T-cell (primary cell): ENCODE measurements around the gene UTS2B. TPM values are rescaled to one million over a fixed set of nuclear protein-coding genes. Genes with fewer than 3 reads are reported as not detected.
"Not testable (repeated sequence)": the region's sequence is repeated elsewhere in the genome, so short reads cannot be mapped to it uniquely, and the experiment has no call there.

ENCODE experiments used
- ATAC-seq, 4 experiments: fragments of 200-7000 bp in 3 of 4; fragments of 150-1000 bp in 1 of 4; cut with Tn5 transposase; replicated peaks in 1 of 4; 1 replicate in 3 of 4; 2 replicates in 1 of 4; pipeline ENCODE4 v1.10.0; 2021; ENCODE audit warnings: moderate library complexity in 3 of 4, mild to moderate bottlenecking in 2 of 4, moderate number of reproducible peaks in 1 of 4
- CTCF ChIA-PET, 2 donors: fragments of 300-600 bp; sonication (Branson Sonifier 250); formaldehyde crosslinking; loops; one replicate each; lab custom pipeline; 2022; ENCODE audit warnings: antibody characterized with exemption in 2 of 2; lab: Charles Lee
- POLR2A ChIA-PET, 2 donors: fragments of 300-600 bp; sonication (Branson Sonifier 250); formaldehyde crosslinking; loops; one replicate each; lab custom pipeline; 2022; ENCODE audit warnings: antibody characterized with exemption in 2 of 2; lab: Charles Lee
- DNase-seq, 35 experiments: peaks; one replicate each; pipeline versions ENCODE4 v3.0.0 to v3.0.0-alpha.2; 2013 to 2023
- H3K27ac ChIP-seq: one replicate; pipeline ENCODE4 v1.5.1; 2013; ENCODE audit warnings: low read length
- H3K27me3 ChIP-seq, 2 experiments: replicated peaks in 1 of 2; 1 replicate in 1 of 2; 2 replicates in 1 of 2; pipeline versions ENCODE4 v1.6.1 to v1.7.0; 2013; ENCODE audit warnings: low read length in 1 of 2, mixed read lengths in 1 of 2; ENCODE audit not compliant: control insufficient read depth in 2 of 2, insufficient read depth in 2 of 2; ENCODE audit errors: extremely low read depth in 1 of 2
- H3K36me3 ChIP-seq, 2 donors: 1 replicate in 1 of 2; 2 replicates in 1 of 2; pipeline versions ENCODE4 v1.6.1 to v1.7.0; 2013; ENCODE audit warnings: low read length in 1 of 2; ENCODE audit not compliant: control insufficient read depth in 2 of 2, insufficient read depth in 1 of 2; ENCODE audit errors: extremely low read depth in 1 of 2
- H3K4me1 ChIP-seq, 2 experiments: 1 replicate in 1 of 2; 2 replicates in 1 of 2; pipeline versions ENCODE4 v1.6.1 to v1.7.0; 2013; ENCODE audit warnings: low read length in 2 of 2, mixed read lengths in 1 of 2; ENCODE audit not compliant: insufficient read depth in 2 of 2, control insufficient read depth in 1 of 2; ENCODE audit errors: extremely low read depth in 1 of 2
- H3K4me3 ChIP-seq, 2 donors: 1 replicate in 1 of 2; 2 replicates in 1 of 2; pipeline versions ENCODE4 v1.5.1 to v1.7.0; 2013; ENCODE audit warnings: mild to moderate bottlenecking in 2 of 2, low read length in 1 of 2, moderate library complexity in 1 of 2; ENCODE audit not compliant: control insufficient read depth in 1 of 2; ENCODE audit errors: extremely low read depth in 1 of 2
- H3K9me3 ChIP-seq: 2 replicates; pipeline ENCODE4 v1.7.0; 2013
- H3K27ac Mint-ChIP-seq, 2 donors: one replicate each; pipeline ENCODE4 v1.8.0; 2020 to 2021; ENCODE audit warnings: mild to moderate bottlenecking in 2 of 2, mixed read lengths in 2 of 2
- H3K27me3 Mint-ChIP-seq, 2 donors: one replicate each; pipeline ENCODE4 v1.8.0; 2021 to 2022; ENCODE audit warnings: mixed read lengths in 2 of 2
- H3K36me3 Mint-ChIP-seq: one replicate; pipeline ENCODE4 v1.8.0; 2021; ENCODE audit warnings: mixed read lengths
- H3K4me1 Mint-ChIP-seq, 3 donors: one replicate each; pipeline ENCODE4 v1.8.0; 2020 to 2022; ENCODE audit warnings: mixed read lengths in 3 of 3, mild to moderate bottlenecking in 1 of 3
- H3K4me3 Mint-ChIP-seq, 3 donors: one replicate each; pipeline ENCODE4 v1.8.0; 2020 to 2022; ENCODE audit warnings: mild to moderate bottlenecking in 3 of 3, mixed read lengths in 3 of 3, moderate library complexity in 3 of 3
- H3K9me3 Mint-ChIP-seq, 3 donors: one replicate each; pipeline ENCODE4 v1.8.0; 2020 to 2022; ENCODE audit warnings: mixed read lengths in 3 of 3
- WGBS: methylation state at CpG from one replicate; pipeline ENCODE4 v1.1.5; 2013; ENCODE audit warnings: missing lambda C conversion rate; ENCODE audit not compliant: insufficient coverage; 5-methylcytosine and 5-hydroxymethylcytosine counted together
- total RNA-seq, 35 experiments: library from RNA in 6 of 35; stranded (reverse) in 6 of 35; fragments of 120-200 nt in 1 of 35; gene quantifications; one replicate each; pipeline versions ENCODE4 v1.2.1 to v1.2.4 and lab custom pipeline; 2013 to 2026

The UTS2B gene
- total RNA-seq, 5 donors from 2014 or later (not counting 1 experiment from before 2014, with no cell fraction given): 0.32 to 0.36 TPM; not detected in 3

DNA sequence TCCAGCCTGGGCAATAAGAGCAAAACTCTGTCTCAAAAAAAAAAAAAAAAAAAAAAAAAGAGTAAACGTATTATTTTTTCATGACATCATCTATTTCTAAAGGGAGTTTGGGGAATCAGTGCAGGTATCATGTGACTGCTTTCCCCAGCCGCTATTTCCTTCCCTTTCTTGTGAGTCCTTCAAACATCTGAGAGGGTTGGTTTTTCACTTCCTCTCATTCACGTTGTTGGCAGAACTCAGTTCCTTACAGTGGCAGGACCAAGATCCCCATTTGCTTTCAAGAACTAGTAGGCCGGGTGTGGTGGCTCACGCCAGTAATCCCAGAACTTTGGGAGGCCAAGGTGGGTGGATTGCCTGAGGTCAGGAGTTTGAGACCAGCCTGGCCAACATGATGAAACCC is 84.3 kb downstream of the UTS2B start:
- H3K9me3 ChIP-seq, H3K4me1 ChIP-seq, POLR2A ChIA-PET, H3K36me3 ChIP-seq, H3K27me3 ChIP-seq, H3K36me3 Mint-ChIP-seq, CTCF ChIA-PET, H3K27me3 Mint-ChIP-seq, H3K9me3 Mint-ChIP-seq, H3K27ac Mint-ChIP-seq, H3K27ac ChIP-seq, H3K4me3 Mint-ChIP-seq, H3K4me3 ChIP-seq, H3K4me1 Mint-ChIP-seq: not testable (repeated sequence)
- WGBS: no CpG with 5 or more reads among the region's 5 CpGs
- peak in 8 of 35 experiments; percentile 0 to 34 (median 4) for DNase-seq
- ATAC-seq: peak in 1 of 4 experiments; percentile 77

DNA sequence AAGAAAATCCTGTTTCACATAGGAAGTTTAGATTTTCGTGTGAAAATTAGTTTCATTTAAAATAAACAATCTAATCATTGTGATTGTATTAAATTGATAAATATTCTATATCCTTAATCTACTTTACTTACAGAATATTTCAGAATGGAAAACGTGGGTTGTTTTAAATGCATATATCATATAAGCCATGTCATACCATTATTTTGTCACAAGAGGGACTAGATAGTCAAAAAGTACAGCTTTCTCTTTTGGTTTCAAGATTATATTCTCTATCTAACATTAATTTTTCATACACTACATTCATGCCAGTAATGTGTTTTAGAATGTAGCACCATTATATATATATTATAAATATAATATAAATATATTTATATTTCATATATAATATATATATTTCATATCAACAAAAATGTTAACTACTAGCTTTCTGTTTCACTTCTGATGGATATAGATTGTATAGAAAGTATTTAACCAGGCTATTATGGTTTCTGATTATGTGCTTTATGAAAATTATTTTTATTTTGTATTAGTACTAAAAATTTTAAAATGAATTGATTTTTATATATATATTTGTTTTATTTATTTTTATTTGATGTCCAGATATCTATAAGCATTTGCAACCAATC is 86.0 kb downstream of the UTS2B start:
- Histone ChIP-seq H3K27me3 (no peaks in the 10 kb centered on the region), H3K36me3 (no peaks in the 10 kb centered on the region), H3K27ac (no peak overlapping the region), H3K9me3 (no peaks in the 10 kb centered on the region), H3K4me1 (no peaks in the 10 kb centered on the region), H3K4me3 (no peak overlapping the region)
- no CpG with 5 or more reads among the region's 2 CpGs for WGBS
- H3K9me3 Mint-ChIP-seq: no peaks in the 10 kb centered on the region
- ATAC-seq (no peak), DNase-seq (peak in 1 of 35 experiments; percentile 8)
- H3K4me1 Mint-ChIP-seq: peaks cover 0 to 4% (median 2%) of the 10 kb centered on the region in 3 donors
- no peaks in the 10 kb centered on the region for H3K27me3 Mint-ChIP-seq
- H3K27ac Mint-ChIP-seq: no peak overlapping the region
- no peak overlapping the region for H3K4me3 Mint-ChIP-seq
- POLR2A ChIA-PET: no interaction called here
- CTCF ChIA-PET: interaction anchor here in 1 of 2 donors (0.5 to 0.6 kb wide), 2 partner anchors 135 to 626 kb away, joined by 3 read pairs; no protein-coding TSS in a partner anchor
- no peaks in the 10 kb centered on the region for H3K36me3 Mint-ChIP-seq

DNA sequence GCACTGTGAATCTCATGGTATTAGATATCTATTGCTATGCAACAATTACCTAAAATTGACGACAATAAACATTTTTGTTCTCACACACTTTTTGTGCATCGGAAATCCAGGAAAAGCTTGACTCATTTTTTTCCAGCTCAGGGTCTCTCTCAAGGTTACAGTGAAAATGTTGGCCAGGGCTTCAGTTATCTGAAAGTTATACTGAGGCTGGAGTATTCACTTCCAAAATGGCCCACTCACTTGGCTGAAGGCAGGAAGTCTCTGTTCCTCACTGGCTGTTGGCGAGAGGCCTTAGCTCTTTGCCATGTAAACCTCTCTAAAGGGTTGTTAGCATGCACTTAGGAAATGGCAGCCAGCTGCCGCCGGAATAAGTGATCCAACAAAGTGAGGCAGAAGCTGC is 89.8 kb downstream of the UTS2B start:
- ChIA-PET CTCF (no interaction called here), POLR2A (interaction anchor here in 1 of 2 donors (0.6 kb wide), 1 partner anchor 8 kb away, joined by 4 read pairs; no protein-coding TSS in a partner anchor)
- ATAC-seq: no peak
- H3K36me3 ChIP-seq: no peaks in the 10 kb centered on the region
- Mint-ChIP-seq H3K4me1 (peaks cover 0 to 4% (median 2%) of the 10 kb centered on the region in 3 donors), H3K27ac (no peak overlapping the region), H3K36me3 (no peaks in the 10 kb centered on the region), H3K27me3 (no peaks in the 10 kb centered on the region), H3K9me3 (peaks cover 0 to 3% (median 0%) of the 10 kb centered on the region in 3 donors), H3K4me3 (no peak overlapping the region)
- no peaks in the 10 kb centered on the region for H3K9me3 ChIP-seq
- no peak overlapping the region for H3K27ac ChIP-seq
- H3K4me1 ChIP-seq: no peaks in the 10 kb centered on the region
- DNase-seq: no peak
- WGBS: 60% methylated on average over 1 of the region's 5 CpGs
- no peaks in the 10 kb centered on the region for H3K27me3 ChIP-seq
- H3K4me3 ChIP-seq: no peak overlapping the region

DNA sequence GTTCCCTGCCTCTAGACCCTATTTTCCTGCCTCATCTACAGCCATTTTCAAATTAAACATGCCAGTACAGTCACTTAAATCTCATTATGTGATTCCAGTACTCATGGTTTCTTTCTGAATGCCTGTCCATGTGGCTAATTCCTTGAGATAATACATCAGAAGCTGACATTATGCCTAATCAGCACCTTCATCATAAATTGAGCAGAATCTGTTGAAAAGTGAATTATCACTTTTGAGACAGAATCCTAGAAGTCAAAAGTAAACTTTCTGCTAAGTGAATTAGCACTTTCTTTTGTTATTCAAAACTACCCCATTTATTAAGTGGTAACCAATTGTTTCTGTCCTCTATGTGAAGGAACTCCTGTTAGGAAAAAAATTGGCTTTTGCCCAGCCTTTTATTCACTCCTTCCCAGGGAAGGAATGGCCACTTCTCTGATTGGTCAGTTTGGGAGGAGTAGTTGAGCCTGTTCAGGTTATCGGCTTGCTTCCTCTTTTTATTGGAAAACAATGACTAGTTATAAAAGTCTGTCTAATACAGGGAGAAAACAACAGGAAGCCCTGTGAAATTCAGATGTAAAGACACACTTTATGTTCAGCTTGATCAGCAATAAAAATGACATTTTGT is 90.8 kb downstream of the UTS2B start:
- no peaks in the 10 kb centered on the region for H3K9me3 ChIP-seq
- CTCF ChIA-PET: no interaction called here
- ATAC-seq: no peak
- H3K27me3 ChIP-seq: no peaks in the 10 kb centered on the region
- Mint-ChIP-seq H3K4me1 (no peaks in the 10 kb centered on the region), H3K27ac (no peak overlapping the region), H3K27me3 (no peaks in the 10 kb centered on the region), H3K36me3 (no peaks in the 10 kb centered on the region), H3K4me3 (no peak overlapping the region), H3K9me3 (peaks cover 0 to 4% (median 0%) of the 10 kb centered on the region in 3 donors)
- H3K27ac ChIP-seq: no peak overlapping the region
- WGBS: no CpG with 5 or more reads among the region's 1 CpG
- no peak overlapping the region for H3K4me3 ChIP-seq
- DNase-seq: no peak
- H3K4me1 ChIP-seq: no peaks in the 10 kb centered on the region
- H3K36me3 ChIP-seq: no peaks in the 10 kb centered on the region
- POLR2A ChIA-PET: no interaction called here

DNA sequence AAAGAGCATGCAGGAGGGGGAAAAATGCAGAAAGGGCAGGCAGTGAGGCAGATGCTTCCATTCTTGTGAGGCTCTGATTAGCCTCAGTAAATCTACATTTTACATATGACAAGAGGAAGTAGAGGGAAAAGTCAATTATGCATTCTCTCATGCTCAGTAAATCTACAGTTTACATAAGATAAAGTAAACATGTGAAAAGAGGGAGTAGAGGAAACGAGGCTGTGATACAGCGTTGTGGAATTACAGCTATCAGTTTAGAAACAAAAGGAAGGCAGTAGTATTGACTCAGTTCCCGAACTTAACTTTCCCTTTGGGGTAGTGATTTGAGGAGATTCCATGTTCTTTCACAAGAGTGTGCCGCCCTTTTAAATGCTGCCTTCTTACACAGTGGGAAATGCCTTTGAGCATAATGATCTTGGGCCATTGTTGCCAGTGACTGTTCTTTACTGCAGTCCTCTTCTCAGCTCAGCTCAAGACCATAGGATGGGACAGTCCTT is 92.0 kb downstream of the UTS2B start:
- CTCF ChIA-PET: no interaction called here
- no peaks in the 10 kb centered on the region for H3K27me3 Mint-ChIP-seq
- Histone ChIP-seq H3K27ac (no peak overlapping the region), H3K36me3 (no peaks in the 10 kb centered on the region), H3K9me3 (no peaks in the 10 kb centered on the region), H3K4me3 (no peak overlapping the region), H3K4me1 (no peaks in the 10 kb centered on the region), H3K27me3 (no peaks in the 10 kb centered on the region)
- DNase-seq (no peak), ATAC-seq (no peak)
- WGBS: 83% methylated on average over 1 of the region's 4 CpGs
- H3K9me3 Mint-ChIP-seq: peaks cover 0 to 4% (median 0%) of the 10 kb centered on the region in 3 donors
- H3K4me1 Mint-ChIP-seq: no peaks in the 10 kb centered on the region
- H3K27ac Mint-ChIP-seq: no peak overlapping the region
- no peaks in the 10 kb centered on the region for H3K36me3 Mint-ChIP-seq
- POLR2A ChIA-PET: no interaction called here
- H3K4me3 Mint-ChIP-seq: no peak overlapping the region

DNA sequence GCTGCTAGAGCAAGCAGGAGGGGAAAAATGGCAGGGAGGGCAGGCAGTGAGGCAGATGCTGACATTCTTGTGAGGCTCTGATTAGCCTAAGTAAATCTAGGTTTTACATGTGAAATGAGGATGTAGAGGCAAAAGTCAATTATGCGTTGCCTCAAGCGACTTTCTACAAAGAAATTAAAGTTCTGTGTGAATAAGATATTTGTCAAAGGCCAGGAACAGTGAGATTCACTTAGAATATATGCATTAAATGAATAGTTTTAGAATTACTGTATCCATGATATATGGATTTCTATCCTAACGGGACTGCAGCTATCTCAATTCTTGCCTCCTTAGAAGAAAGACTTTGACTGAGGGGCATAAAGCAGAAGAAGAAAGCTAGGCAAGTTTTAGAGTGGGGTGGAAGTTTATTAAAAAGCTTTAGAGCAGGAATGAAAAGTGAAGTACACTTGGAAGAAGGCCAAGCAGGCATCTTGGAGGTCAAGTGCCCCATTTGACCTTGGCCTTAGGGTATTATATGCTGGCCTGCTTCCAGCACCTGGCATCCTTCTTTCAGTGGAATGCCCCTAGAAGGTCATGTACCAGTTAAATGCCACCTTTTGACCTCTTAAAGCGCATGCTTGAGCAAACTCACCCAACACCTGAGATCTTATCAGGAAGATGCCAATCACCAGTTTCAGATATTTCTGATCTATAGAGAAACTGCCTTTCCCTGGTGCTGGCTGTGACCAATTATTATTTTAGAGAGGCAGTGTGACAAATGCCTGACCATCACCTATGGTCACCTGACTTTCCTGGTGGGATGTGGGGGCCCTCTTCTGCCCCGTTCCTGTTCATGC is 93.1 kb downstream of the UTS2B start:
- DNase-seq: no peak
- no peak for ATAC-seq
- Mint-ChIP-seq H3K36me3 (no peaks in the 10 kb centered on the region), H3K27ac (no peak overlapping the region), H3K27me3 (no peaks in the 10 kb centered on the region), H3K9me3 (peaks cover 0 to 4% (median 0%) of the 10 kb centered on the region in 3 donors), H3K4me3 (no peak overlapping the region), H3K4me1 (no peaks in the 10 kb centered on the region)
- no peaks in the 10 kb centered on the region for H3K27me3 ChIP-seq
- no peaks in the 10 kb centered on the region for H3K9me3 ChIP-seq
- H3K4me1 ChIP-seq: no peaks in the 10 kb centered on the region
- ChIA-PET CTCF (no interaction called here), POLR2A (no interaction called here)
- H3K27ac ChIP-seq: no peak overlapping the region
- H3K4me3 ChIP-seq: no peak overlapping the region
- H3K36me3 ChIP-seq: no peaks in the 10 kb centered on the region
- WGBS: 57% methylated on average over 1 of the region's 5 CpGs
